Measurements from ENCODE around the gene SPAG6. TPM values are rescaled to one million over a fixed set of nuclear protein-coding genes. Genes with fewer than 3 reads are reported as not detected.
A peak's percentile ranks its signal among the peaks of the same experiment; 100 is the strongest.

The SPAG6 gene
- polyA plus RNA-seq, 3 donors = 0.11 to 0.13 TPM; not detected in 1

- no peaks in the 10 kb centered on the region for H4K20me1 ChIP-seq (ENCODE audit: insufficient read depth, low read length)
- peak overlapping the region; percentile 78 to 97 (median 91) for H3K4me3 ChIP-seq (replicated peaks in 1 of 3; ENCODE audit: low read depth in 2 of 3, low read length in 3 of 3)
- peaks cover 0 to 9% of the 10 kb centered on the region in 2 donors for H3K27me3 ChIP-seq (ENCODE audit: control insufficient read depth in 2 of 2, insufficient read depth in 2 of 2, low read length in 2 of 2)
- peak overlapping the region; percentile 83 to 99 for H3K4me3 Mint-ChIP-seq
- intact Hi-C loops (cut with micrococcal nuclease) = loop anchor here (2.0 to 10.0 kb wide), 4 partner anchors 61 to 313 kb away; partner anchors contain the start of gene DNAJC1 (in 1 of the 2)
- H3K36me3 ChIP-seq (replicated peaks in 1 of 2; ENCODE audit: control insufficient read depth in 1 of 2, insufficient read depth in 2 of 2, low read length in 2 of 2) = no peaks in the 10 kb centered on the region
- no peaks in the 10 kb centered on the region for H3K9me3 ChIP-seq (replicated peaks in 1 of 2; ENCODE audit: control insufficient read depth in 1 of 2, insufficient read depth in 1 of 2, low read length in 2 of 2)
- peaks cover 0 to 8% (median 2%) of the 10 kb centered on the region in 3 donors for H3K27me3 Mint-ChIP-seq (ENCODE audit: low read depth in 3 of 3)
- peak overlapping the region; percentile 94 for H2AFZ ChIP-seq (ENCODE audit: insufficient read depth, low read depth, low read length, poor library complexity, severe bottlenecking)
- peak overlapping the region; percentile 51 to 89 for H3K27ac ChIP-seq (ENCODE audit: low read depth in 1 of 2, low read length in 2 of 2)
- DNase-seq = no peak
- peak overlapping the region in 6 of 7 donors; percentile 64 to 93 (median 88) for H3K27ac Mint-ChIP-seq
- peak overlapping the region; percentile 87 for H3K9ac ChIP-seq (ENCODE audit: insufficient read depth, low read length, poor library complexity, severe bottlenecking)
- WGBS (ENCODE audit: insufficient coverage) = under 1% methylated on average over 46 of the region's 53 CpGs
- H3K4me2 ChIP-seq (replicated peaks; ENCODE audit: extremely low read depth, low read length, poor library complexity, severe bottlenecking) = peak overlapping the region; percentile 86
- TF ChIP-seq CTCF (IDR thresholded peaks at IDR 0.05) = no peak
- H3K4me1 Mint-ChIP-seq = peaks cover 29% of the 10 kb centered on the region
- H3K4me1 ChIP-seq (ENCODE audit: control insufficient read depth in 1 of 2, insufficient read depth in 2 of 2, low read length in 2 of 2) = peaks cover 28 to 45% of the 10 kb centered on the region in 2 donors
- H3K79me2 ChIP-seq (ENCODE audit: insufficient read depth, low read length) = peaks cover 21% of the 10 kb centered on the region
- peaks cover 5 to 6% of the 10 kb centered on the region in 2 donors for H3K36me3 Mint-ChIP-seq
- H3K9me3 Mint-ChIP-seq = no peaks in the 10 kb centered on the region
Measured at GRCh38 chr10:22315455-22316285, 29.6 kb upstream of the SPAG6 start.

GRCh38 chr10:22316286-22317075 lies 28.8 kb upstream of the SPAG6 start, which contains the start of gene COMMD3:
COMMD3 (plus strand) TSS chr10:22316388; CDS start chr10:22316418, 30 bp downstream.
- peaks cover 28 to 45% of the 10 kb centered on the region in 2 donors for H3K4me1 ChIP-seq (ENCODE audit: control insufficient read depth in 1 of 2, insufficient read depth in 2 of 2, low read length in 2 of 2)
- intact Hi-C loops (cut with micrococcal nuclease) = loop anchor here (2.0 to 10.0 kb wide), 4 partner anchors 62 to 314 kb away; partner anchors contain the start of gene DNAJC1 (in 1 of the 2)
- no peaks in the 10 kb centered on the region for H3K36me3 ChIP-seq (replicated peaks in 1 of 2; ENCODE audit: control insufficient read depth in 1 of 2, insufficient read depth in 2 of 2, low read length in 2 of 2)
- WGBS (ENCODE audit: insufficient coverage) = under 1% methylated on average over 62 of the region's 63 CpGs
- Mint-ChIP-seq H3K4me1 (peaks cover 29% of the 10 kb centered on the region), H3K4me3 (peak within 1 kb of the TSS; percentile 88 to 99), H3K27ac (peak within 1 kb of the TSS; percentile 93 to 97 (median 95)), H3K36me3 (peaks cover 5 to 6% of the 10 kb centered on the region in 2 donors), H3K9me3 (peaks cover 0 to 2% (median 0%) of the 10 kb centered on the region in 7 donors), H3K27me3 (ENCODE audit: low read depth in 3 of 3) (peaks cover 0 to 12% (median 2%) of the 10 kb centered on the region in 3 donors)
- H3K9ac ChIP-seq (ENCODE audit: insufficient read depth, low read length, poor library complexity, severe bottlenecking) = peak within 1 kb of the TSS; percentile 87
- H4K20me1 ChIP-seq (ENCODE audit: insufficient read depth, low read length) = no peaks in the 10 kb centered on the region
- peak within 1 kb of the TSS; percentile 94 for H2AFZ ChIP-seq (ENCODE audit: insufficient read depth, low read depth, low read length, poor library complexity, severe bottlenecking)
- H3K27me3 ChIP-seq (ENCODE audit: control insufficient read depth in 2 of 2, insufficient read depth in 2 of 2, low read length in 2 of 2) = peaks cover 0 to 9% of the 10 kb centered on the region in 2 donors
- peak within 1 kb of the TSS; percentile 86 for H3K4me2 ChIP-seq (replicated peaks; ENCODE audit: extremely low read depth, low read length, poor library complexity, severe bottlenecking)
- peak; percentile 82 to 85 (median 82) for DNase-seq
- peak within 1 kb of the TSS; percentile 89 to 91 for H3K27ac ChIP-seq (ENCODE audit: low read depth in 1 of 2, low read length in 2 of 2)
- H3K79me2 ChIP-seq (ENCODE audit: insufficient read depth, low read length) = peaks cover 21% of the 10 kb centered on the region
- no peaks in the 10 kb centered on the region for H3K9me3 ChIP-seq (replicated peaks in 1 of 2; ENCODE audit: control insufficient read depth in 1 of 2, insufficient read depth in 1 of 2, low read length in 2 of 2)
- TF ChIP-seq CTCF (IDR thresholded peaks at IDR 0.05) = no peak
- H3K4me3 ChIP-seq (replicated peaks in 1 of 3; ENCODE audit: low read depth in 2 of 3, low read length in 3 of 3) = peak within 1 kb of the TSS; percentile 78 to 97 (median 91)

Data from CD14-positive monocyte (primary cell).